ENCODE measurements around the gene TH. TPM values are rescaled to one million over a fixed set of nuclear protein-coding genes. Genes with fewer than 3 reads are reported as not detected.

TH gene
- total and polyA plus RNA-seq, 2 of the 4 experiments (the other 2 are of a cell fraction) = 0.10 TPM; not detected in 1

- no peak overlapping the region for H3K23ac ChIP-seq (ENCODE audit: low read depth, low read length)
- TF ChIP-seq MXI1 (IDR thresholded peaks at IDR 0.05; ENCODE audit: borderline replicate concordance, low read depth, low read length) (no peak), CEBPB (IDR thresholded peaks at IDR 0.05; ENCODE audit: low read depth, low read length) (no peak), RCOR1 (IDR thresholded peaks at IDR 0.05; ENCODE audit: insufficient replicate concordance, low read length) (no peak), FOS (IDR thresholded peaks at IDR 0.05; ENCODE audit: low read depth, low read length) (no peak), USF2 (IDR thresholded peaks at IDR 0.05; ENCODE audit: low read depth, low read length) (no peak), RAD21 (IDR thresholded peaks at IDR 0.05; ENCODE audit: low read length) (no peak), MAZ (IDR thresholded peaks at IDR 0.05; ENCODE audit: borderline replicate concordance, low read depth, low read length) (no peak), MAFK (IDR thresholded peaks at IDR 0.05; ENCODE audit: low read depth, low read length) (no peak), RFX5 (IDR thresholded peaks at IDR 0.05; ENCODE audit: low read depth, low read length) (no peak), NFE2L2 (IDR thresholded peaks at IDR 0.05; ENCODE audit: low read depth, low read length) (no peak)
- no peak overlapping the region for H3K9ac ChIP-seq (ENCODE audit: low read depth, low read length)
- 88% methylated on average over 6 of the region's 12 CpGs; no CpG with 5 or more reads in 1 of the 2 experiments for WGBS, 2 experiments (ENCODE audit: extremely low coverage in 2 of 2, insufficient read length in 1 of 2)
- H2BK5ac ChIP-seq (ENCODE audit: low read depth, low read length, poor library complexity, severe bottlenecking) = no peak overlapping the region
- peaks cover 14% of the 10 kb centered on the region for H3K9me3 ChIP-seq (ENCODE audit: control insufficient read depth, insufficient read depth, low read length)
- no peak overlapping the region for H3K4me2 ChIP-seq (ENCODE audit: low read depth, low read length)
- ChIA-PET POLR2A (ENCODE audit: unreplicated experiment) (no interaction called here), CTCF (no interaction called here)
- H2AK9ac ChIP-seq (replicated peaks; ENCODE audit: low read depth, low read length, poor library complexity) = no peak overlapping the region
- H3K4me3 ChIP-seq (ENCODE audit: insufficient read depth, low read depth, low read length) = no peak overlapping the region
- H3K4me1 ChIP-seq (ENCODE audit: control insufficient read depth, insufficient read depth, low read length) = no peaks in the 10 kb centered on the region
- H2BK15ac ChIP-seq (ENCODE audit: low read depth, low read length) = no peak overlapping the region
- H3K27ac ChIP-seq (ENCODE audit: insufficient read depth, low read length) = no peak overlapping the region
- DNase-seq = no peak
- H3K18ac ChIP-seq (ENCODE audit: low read depth, low read length) = no peak overlapping the region
- H4K20me1 ChIP-seq (ENCODE audit: insufficient read depth, low read length) = no peaks in the 10 kb centered on the region
- no peak overlapping the region for H2BK120ac ChIP-seq (ENCODE audit: low read depth, low read length)
- H3K36me3 ChIP-seq (ENCODE audit: control insufficient read depth, insufficient read depth, low read length) = no peaks in the 10 kb centered on the region
- intact Hi-C loops (cut with micrococcal nuclease) = no loop called here
- H3K9me1 ChIP-seq (ENCODE audit: insufficient read depth, low read length) = no peaks in the 10 kb centered on the region
- H2BK20ac ChIP-seq (ENCODE audit: low read depth, low read length) = no peak overlapping the region
- peaks cover 23% of the 10 kb centered on the region for H3K27me3 ChIP-seq (ENCODE audit: control insufficient read depth, insufficient read depth, low read length)
- in situ Hi-C loops (cut with MboI; ENCODE audit: low sequenced_read_pairs) = no loop called here
- H2AFZ ChIP-seq (replicated peaks; ENCODE audit: low read length, poor library complexity) = no peak overlapping the region
- H4K5ac ChIP-seq (ENCODE audit: low read depth, low read length) = no peak overlapping the region
- H3K56ac ChIP-seq (ENCODE audit: extremely low read depth, insufficient read depth, low read length) = no peak overlapping the region
- no peaks in the 10 kb centered on the region for H3K79me1 ChIP-seq (ENCODE audit: low read depth in 1 of 2, low read length in 2 of 2)
- H4K91ac ChIP-seq (ENCODE audit: insufficient read depth, low read depth, low read length) = no peak overlapping the region
- BruUV-seq (replicated peaks) = no TSS peak
- ATAC-seq (ENCODE audit: low read depth) = no peak
- no peak overlapping the region for H3K4ac ChIP-seq (ENCODE audit: low read depth, low read length)
- H4K8ac ChIP-seq (ENCODE audit: low read depth in 2 of 2, low read length in 2 of 2) = no peak overlapping the region
- H2AK5ac ChIP-seq (ENCODE audit: low read depth, low read length) = no peak overlapping the region
- no peak overlapping the region for H3K14ac ChIP-seq (replicated peaks; ENCODE audit: low read depth, low read length)
- dilution Hi-C loops (cut with HindIII; ENCODE audit: low sequenced_read_pairs, unreplicated experiment) = no loop called here
Measured at GRCh38 chr11:2115308-2115707, 56.3 kb downstream of the TH start.
